ENCODE data around the gene MAP1LC3A.

MAP1LC3A gene

GRCh38 chr20:34539756-34540155, 18.8 kb upstream of the MAP1LC3A start:
- TF ChIP-seq, protein P1, sequence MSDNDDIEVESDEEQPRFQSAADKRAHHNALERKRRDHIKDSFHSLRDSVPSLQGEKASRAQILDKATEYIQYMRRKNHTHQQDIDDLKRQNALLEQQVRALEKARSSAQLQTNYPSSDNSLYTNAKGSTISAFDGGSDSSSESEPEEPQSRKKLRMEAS (IDR thresholded peaks at IDR 0.05; ENCODE audit: low read depth, low read length) = no peak
- no peak for DNase-seq (ENCODE audit: low read depth)
- H3K4me3 ChIP-seq (ENCODE audit: low read depth, low read length) = no peak overlapping the region

DNA sequence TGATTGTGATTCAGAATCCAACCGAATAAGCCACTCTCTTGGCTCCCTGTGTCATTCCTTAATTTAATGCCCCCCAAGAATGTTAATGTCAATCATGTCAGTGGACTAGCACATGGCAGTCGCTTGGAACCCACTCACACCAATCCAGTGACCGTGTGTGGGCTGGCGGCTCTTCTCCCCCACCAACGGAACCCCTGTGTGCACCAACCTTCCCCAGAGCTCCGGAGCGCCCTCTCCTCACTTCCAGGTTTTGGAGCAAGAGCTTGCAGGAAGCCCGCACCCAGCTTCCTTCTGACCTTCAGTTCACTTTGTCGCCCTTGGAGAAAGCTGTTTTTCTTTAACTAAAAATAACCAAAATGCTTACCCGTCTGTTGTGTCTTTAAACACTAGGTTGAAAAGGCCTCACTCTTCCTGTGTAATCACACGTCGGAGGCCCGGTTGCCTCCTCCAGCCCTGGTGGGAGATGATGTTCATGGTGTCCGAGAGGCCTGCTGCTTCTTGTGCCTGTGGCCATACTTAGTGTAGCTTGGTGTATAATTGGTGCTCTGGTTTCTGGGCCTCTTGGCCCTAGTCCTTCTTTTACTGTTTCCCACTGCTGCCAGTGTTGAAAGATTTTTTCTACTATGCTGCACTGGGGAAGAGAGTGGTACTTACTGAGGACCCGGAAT, 17.8 kb upstream of the MAP1LC3A start:
- no peak for DNase-seq (ENCODE audit: low read depth)
- TF ChIP-seq MYC (IDR thresholded peaks at IDR 0.05; ENCODE audit: low read depth, low read length) = no peak
- TF ChIP-seq, protein P1 (IDR thresholded peaks at IDR 0.05; ENCODE audit: low read depth, low read length) = no peak
- no peak for TF ChIP-seq POLR2A (IDR thresholded peaks at IDR 0.05; ENCODE audit: extremely low read depth, insufficient read length)
- H3K4me3 ChIP-seq (ENCODE audit: low read depth, low read length) = no peak overlapping the region

DNA sequence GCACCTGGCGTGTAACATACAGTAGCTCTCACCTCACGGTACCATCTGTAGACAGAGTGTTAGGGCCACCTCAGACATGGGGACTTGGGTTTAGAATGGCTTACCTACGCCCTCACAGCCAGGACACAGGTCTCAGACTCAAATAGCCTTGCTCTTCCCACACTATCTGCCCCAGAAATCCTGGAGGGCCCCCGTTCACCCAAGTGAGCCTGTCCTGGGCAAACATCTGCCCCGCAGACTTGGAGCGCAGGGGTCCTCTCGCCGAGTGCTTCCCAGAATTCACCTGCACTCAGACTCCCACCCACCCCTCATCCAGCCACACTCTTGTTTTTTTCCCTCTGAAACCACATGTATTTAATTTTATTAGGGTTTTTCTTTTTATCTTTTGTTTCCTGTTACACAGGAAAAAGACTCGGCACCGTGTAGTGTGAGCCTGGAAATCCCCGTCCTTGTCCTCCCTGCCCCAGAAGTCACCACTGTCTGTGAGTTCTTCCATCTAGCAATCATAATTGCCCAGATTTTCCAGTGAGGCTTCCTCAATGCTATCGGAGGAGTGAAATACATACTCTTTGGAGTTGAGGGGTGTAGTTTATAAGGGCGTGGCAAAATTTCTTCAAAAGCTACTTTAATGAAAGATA, 17.1 kb upstream of the MAP1LC3A start:
- no peak for DNase-seq (ENCODE audit: low read depth)
- no peak overlapping the region for H3K4me3 ChIP-seq (ENCODE audit: low read depth, low read length)
- TF ChIP-seq, protein P1 (IDR thresholded peaks at IDR 0.05; ENCODE audit: low read depth, low read length) = no peak
- TF ChIP-seq, protein P2, sequence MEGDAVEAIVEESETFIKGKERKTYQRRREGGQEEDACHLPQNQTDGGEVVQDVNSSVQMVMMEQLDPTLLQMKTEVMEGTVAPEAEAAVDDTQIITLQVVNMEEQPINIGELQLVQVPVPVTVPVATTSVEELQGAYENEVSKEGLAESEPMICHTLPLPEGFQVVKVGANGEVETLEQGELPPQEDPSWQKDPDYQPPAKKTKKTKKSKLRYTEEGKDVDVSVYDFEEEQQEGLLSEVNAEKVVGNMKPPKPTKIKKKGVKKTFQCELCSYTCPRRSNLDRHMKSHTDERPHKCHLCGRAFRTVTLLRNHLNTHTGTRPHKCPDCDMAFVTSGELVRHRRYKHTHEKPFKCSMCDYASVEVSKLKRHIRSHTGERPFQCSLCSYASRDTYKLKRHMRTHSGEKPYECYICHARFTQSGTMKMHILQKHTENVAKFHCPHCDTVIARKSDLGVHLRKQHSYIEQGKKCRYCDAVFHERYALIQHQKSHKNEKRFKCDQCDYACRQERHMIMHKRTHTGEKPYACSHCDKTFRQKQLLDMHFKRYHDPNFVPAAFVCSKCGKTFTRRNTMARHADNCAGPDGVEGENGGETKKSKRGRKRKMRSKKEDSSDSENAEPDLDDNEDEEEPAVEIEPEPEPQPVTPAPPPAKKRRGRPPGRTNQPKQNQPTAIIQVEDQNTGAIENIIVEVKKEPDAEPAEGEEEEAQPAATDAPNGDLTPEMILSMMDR (IDR thresholded peaks at IDR 0.05; ENCODE audit: low read depth, low read length) = no peak
- TF ChIP-seq POLR2A (IDR thresholded peaks at IDR 0.05; ENCODE audit: extremely low read depth, insufficient read length) = no peak
- no peak for TF ChIP-seq MYC (IDR thresholded peaks at IDR 0.05; ENCODE audit: low read depth, low read length)

GRCh38 chr20:34541917-34542316, 16.6 kb upstream of the MAP1LC3A start:
- TF ChIP-seq, protein P2 (IDR thresholded peaks at IDR 0.05; ENCODE audit: low read depth, low read length) = no peak
- no peak for TF ChIP-seq MYC (IDR thresholded peaks at IDR 0.05; ENCODE audit: low read depth, low read length)

GRCh38 chr20:34542439-34542838, 16.1 kb upstream of the MAP1LC3A start:
- TF ChIP-seq, protein P1 (IDR thresholded peaks at IDR 0.05; ENCODE audit: low read depth, low read length) = no peak
- TF ChIP-seq, protein P2 (IDR thresholded peaks at IDR 0.05; ENCODE audit: low read depth, low read length) = no peak
- TF ChIP-seq MYC (IDR thresholded peaks at IDR 0.05; ENCODE audit: low read depth, low read length) (no peak), POLR2A (IDR thresholded peaks at IDR 0.05; ENCODE audit: extremely low read depth, insufficient read length) (no peak)
- no peak overlapping the region for H3K4me3 ChIP-seq (ENCODE audit: low read depth, low read length)
- no peak for DNase-seq (ENCODE audit: low read depth)

More at GRCh38 chr20:34541917-34542316, 16.6 kb upstream of the MAP1LC3A start:
- DNase-seq (ENCODE audit: low read depth) = no peak
- H3K4me3 ChIP-seq (ENCODE audit: low read depth, low read length) = no peak overlapping the region

GRCh38 chr20:34543463-34544056, 15.0 kb upstream of the MAP1LC3A start:
- DNase-seq (ENCODE audit: low read depth) = no peak
- no peak for TF ChIP-seq POLR2A (IDR thresholded peaks at IDR 0.05; ENCODE audit: extremely low read depth, insufficient read length)
- TF ChIP-seq, protein P2 (IDR thresholded peaks at IDR 0.05; ENCODE audit: low read depth, low read length) = no peak
- TF ChIP-seq, protein P1 (IDR thresholded peaks at IDR 0.05; ENCODE audit: low read depth, low read length) = no peak
- no peak for TF ChIP-seq MYC (IDR thresholded peaks at IDR 0.05; ENCODE audit: low read depth, low read length)

More at GRCh38 chr20:34543463-34544056, 15.0 kb upstream of the MAP1LC3A start:
- no peak overlapping the region for H3K4me3 ChIP-seq (ENCODE audit: low read depth, low read length)
